Umbilical cord (tissue), 2 donors: ENCODE measurements around the gene HMG20B. TPM values are rescaled to one million over a fixed set of nuclear protein-coding genes. Genes with fewer than 3 reads are reported as not detected.

Experiments
- DNase-seq: peaks from one replicate; pipeline ENCODE4 v3.0.0-alpha.2; 2015; ENCODE audit warnings: low spot score
- total RNA-seq: library from RNA; depleted of rRNA; stranded (reverse); fragments of >200 nt; gene quantifications from one replicate; pipeline ENCODE4 v1.2.3, GENCODE V29; 2014; ENCODE audit warnings: low replicate concordance; ENCODE audit not compliant: insufficient read depth

HMG20B gene
- total RNA-seq, 1 donor from 2014 or later = 38.5 TPM

GRCh38 chr19:3607303-3608078, 34.7 kb downstream of the HMG20B start:
- peak; percentile 25 for DNase-seq

GRCh38 chr19:3608079-3608641, 35.4 kb downstream of the HMG20B start:
- no peak for DNase-seq

- no peak for DNase-seq
Observed at GRCh38 chr19:3608750-3609322, 36.1 kb downstream of the HMG20B start.

DNA sequence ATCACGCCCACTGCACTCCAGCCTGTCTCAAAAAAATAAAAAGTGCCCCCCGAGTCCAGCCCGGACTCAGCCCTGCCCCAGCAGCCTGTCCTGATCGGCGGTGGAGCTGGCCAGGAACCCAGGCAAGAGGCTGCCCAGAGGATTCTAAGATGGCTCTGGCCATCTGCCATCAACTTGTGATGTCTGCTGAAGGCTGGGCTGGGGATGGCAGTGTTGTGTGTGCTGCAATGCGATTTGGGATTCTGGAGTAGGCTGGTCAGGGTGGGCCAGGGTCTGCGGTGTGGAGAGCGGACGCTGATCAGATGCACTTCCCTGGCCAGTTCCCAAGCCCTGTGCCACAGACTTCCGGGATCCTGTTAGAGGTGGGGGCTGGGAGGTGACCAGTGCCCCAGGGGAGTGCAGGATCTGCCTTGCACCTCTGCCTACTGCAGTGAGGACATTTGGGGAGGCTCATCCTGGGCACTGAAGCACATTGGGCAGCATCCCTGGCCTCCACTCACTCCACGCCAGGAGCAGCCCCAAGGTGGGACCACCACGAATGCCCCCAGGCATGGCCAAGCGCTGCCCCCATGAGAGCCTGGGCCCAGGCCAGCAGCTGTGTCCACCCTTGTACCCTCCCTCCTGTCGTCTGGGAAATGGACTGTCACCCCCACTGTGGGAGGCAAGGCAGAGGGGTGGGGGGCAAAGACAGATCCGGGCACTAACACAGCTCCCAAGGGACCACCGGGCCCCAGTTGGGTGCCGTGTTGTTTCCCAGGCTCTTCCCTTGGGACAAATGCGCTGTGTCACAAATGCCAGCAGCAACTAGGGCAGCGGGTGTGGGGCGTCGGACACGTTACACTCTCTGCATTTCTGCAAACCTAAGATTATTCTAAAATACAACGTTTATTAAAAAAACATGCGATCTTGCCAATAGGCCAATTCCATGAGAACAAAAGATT, 37.3 kb downstream of the HMG20B start:
- DNase-seq = no peak

DNA sequence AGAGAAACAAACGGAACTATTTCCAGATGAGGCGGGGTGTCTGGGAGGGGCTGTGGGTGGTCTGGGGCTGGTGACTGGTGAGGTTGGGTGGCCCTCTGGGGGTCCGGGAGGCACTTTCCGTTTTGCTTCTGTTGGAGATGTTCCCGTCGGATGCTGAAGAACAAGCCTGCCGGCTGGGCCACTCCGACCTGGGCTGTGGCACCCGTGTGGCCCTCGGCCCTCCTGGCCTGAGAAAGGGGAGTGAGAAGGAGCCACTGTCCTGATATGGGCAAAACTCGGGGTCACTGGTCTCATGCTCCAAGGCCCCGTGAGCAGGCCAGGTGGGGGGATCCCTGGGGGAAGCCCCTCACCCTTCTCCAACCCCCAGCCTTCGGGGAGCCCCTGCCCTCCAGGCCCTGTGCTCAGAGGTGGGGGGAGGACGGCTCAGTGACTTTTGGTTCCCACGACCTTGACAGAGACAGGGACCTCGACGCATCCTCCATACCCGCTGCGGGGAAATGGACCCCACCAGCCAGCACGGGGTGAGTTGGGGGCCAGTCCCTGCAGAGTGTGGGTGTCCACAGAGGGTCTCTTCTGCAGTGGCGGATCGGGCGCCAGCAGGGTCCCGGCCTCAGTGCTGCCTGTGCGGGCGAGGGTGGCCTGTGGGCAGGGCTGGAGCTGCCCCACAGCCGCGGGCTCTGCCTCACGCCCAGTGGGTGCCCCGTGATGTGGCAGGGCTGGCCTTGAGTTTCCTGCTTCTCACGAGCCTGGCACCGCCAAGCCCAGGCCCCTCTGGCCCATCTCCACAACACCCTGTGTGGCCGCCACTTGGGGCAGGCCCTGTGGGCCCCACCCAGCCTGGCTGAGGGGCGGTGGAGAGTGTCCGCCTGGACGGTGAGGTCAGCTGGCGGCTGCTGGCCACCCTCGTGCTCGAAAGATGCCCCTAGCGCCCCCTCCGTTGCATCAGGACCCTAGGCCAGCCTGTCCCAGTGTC, 38.3 kb downstream of the HMG20B start:
- DNase-seq = no peak

DNA sequence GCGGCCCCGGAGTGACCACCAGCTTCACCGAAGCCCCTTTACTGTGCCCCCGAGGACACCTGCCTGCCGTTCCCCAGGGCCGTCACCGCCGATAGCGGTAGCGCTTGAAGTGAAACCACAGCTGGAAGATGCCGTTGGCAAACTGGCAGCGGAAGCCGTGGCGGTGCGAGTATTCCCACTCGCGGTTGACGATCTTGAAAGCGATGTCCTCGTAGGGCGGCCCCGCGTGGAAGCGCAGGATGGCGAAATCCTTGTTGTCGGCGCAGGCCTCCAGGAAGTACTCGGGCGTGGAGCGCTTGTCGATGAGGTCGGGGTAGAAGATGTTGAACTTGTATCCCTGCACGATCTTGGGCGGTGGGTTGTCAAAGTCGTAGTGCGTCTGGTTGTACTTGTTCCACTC, 39.1 kb downstream of the HMG20B start:
- no peak for DNase-seq

DNA sequence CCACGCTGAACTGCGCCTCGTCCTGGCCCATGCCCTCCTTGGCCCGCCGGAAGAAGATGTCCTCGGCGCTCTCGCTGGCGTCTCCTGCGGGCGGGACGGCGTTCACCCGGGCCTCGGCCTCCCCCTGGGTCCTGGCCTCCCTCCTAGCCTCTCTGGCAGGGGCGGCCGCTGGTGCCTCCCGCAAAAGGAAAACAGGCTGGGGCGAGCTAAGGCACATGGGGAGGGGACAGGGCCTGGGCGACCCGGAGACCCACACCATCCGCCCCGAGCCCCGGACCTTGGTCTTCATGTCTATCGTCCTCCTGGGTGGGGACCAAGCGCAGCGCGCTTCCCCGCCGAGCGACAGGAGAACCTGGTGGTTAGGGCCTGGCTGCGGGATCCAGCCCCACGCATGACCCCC, 39.6 kb downstream of the HMG20B start:
- no peak for DNase-seq

GRCh38 chr19:3612901-3613741, 40.4 kb downstream of the HMG20B start:
- DNase-seq = no peak

DNA sequence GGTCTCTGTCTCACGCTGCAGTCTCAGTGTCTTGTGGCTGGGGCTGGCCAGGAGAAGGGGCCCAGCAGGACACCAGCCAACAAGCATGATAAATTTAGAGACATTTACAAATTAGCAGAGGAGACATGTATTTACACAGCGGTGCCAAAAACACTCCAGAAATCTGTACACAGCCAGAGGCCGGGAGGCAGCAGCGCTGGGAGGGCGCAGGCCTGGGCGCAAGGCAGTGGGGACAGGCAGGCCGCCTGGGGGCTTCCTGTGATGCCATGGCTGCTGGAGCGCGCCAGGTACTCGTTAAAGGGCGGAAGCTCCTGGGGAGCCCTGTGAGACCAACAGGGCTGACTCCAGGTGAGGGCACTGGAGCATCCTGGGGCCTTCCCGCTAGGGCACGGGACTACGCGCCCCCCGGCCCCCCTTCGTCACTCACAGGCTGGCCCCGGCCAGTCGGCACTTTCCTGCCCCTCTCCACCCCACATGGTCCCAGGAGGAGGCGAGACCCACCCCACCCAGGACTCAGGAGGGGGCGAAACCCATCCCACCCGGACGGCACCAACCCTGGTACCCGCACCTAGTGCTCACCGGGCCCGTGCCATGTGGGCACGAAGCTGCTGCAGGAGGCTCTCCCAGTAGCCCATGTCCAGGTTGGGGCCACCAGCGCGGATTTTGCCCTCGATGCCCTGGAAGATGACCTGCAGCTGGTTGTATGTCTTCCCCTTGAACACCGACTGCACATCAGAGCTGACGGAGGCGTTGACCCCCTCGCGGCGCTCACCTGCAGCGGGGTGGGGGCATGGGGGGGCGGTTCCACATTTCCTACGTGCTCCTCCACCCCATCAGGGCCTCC, 41.3 kb downstream of the HMG20B start:
- no peak for DNase-seq

DNA sequence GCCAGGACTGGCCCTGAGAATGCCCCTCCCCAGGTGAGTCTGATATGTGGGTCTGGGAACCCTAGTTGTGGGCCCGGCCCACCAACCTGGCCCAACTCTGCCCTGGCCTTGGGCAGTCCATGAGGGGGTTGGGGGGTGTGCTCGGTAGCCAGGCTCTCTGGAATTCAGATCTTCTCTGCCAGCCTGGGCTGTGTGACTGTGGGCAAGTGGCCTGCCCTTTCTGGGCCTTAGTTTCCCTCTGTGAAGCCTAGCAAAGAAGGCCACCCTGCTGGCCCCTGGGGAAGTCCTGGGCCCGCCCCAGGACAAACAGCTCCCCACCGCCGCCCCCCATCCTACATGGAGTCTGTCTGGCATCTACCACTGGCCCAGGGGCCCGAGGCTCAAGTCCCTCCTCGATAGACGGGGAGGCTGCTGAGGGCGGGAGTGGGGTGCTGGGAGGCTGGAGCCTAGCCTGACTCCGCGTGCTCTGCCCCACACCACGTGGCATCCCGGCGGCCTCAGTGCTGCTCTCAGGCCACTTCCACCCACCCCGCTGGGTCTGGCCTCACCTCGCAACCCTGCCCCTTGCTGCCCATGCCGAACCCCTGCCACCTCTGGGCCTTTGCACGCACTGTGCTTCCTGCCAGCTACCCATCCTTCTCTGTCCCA, 42.2 kb downstream of the HMG20B start:
- no peak for DNase-seq

DNA sequence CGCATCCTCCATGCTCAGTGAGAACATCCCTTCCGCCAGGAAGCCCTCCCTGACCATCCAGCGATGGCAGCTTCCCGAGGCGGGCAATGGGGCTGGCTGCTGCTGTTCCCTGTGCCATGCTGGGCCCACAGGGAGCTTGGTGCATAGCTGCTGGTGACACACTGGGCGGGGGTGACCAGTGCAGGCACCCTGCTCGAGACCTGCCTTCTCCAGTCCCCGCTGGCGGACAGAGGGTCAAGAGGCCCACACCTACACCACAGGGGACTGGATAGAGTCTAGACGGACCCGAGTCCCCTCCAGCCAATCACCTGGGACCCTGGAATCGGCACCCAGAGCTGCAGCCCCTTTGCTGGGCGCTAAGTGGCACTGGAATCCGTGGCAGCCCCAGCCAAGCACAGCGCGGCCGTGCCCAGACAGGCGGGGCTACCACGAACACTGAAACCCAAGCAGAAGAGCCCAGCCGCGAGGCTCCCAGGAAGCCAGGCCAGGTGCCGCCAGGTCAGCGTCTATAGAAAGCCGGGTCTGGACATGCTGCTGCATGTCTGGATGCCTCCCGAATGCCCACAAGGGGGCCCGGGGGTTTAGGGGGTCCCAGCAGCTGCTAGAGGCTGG, 42.9 kb downstream of the HMG20B start:
- no peak for DNase-seq

- no peak for DNase-seq
Observed at GRCh38 chr19:3617463-3617862, 44.7 kb downstream of the HMG20B start.

GRCh38 chr19:3618144-3618810, 45.5 kb downstream of the HMG20B start:
- DNase-seq = peak; percentile 19

- DNase-seq = no peak
Observed at GRCh38 chr19:3618811-3619630, 46.3 kb downstream of the HMG20B start.

DNA sequence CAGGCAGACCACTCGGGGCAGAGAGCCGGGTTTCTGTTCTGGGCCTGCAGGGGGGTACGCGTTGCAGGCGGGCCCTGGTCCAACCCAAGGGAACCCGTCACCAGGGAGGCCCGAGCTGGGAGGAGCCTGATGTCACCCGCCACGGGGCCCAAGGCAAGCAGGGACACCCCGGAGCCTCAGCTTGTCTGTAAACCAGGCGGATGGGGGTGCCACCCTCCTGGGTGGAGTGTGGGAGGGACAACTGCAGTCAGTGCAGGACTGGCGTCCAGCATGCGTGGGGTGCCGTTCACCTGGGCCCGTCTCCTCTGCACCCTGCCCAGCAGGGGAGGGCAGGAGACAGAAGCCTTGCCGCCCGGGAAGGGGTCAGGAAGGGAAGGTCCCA, 46.9 kb downstream of the HMG20B start:
- no peak for DNase-seq

GRCh38 chr19:3620145-3620816, 47.5 kb downstream of the HMG20B start:
- DNase-seq = no peak
